NB4 (cell line): Measurements from ENCODE around the gene BRD4.

Experiments used
- MYC ChIP-seq: IDR thresholded peaks from 2 replicates; pipeline ENCODE4 v1.6.1; 2011; ENCODE audit warnings: low read depth, low read length
- POLR2A ChIP-seq: IDR thresholded peaks from 2 replicates; pipeline ENCODE4 v1.6.1; 2011; ENCODE audit warnings: mild to moderate bottlenecking; ENCODE audit not compliant: insufficient read length; ENCODE audit errors: extremely low read depth
- TF ChIP-seq, protein P1 (sequence below): IDR thresholded peaks from one replicate; pipeline ENCODE4 v1.5.1; 2012; ENCODE audit warnings: low read depth, low read length
- TF ChIP-seq, protein P2 (sequence below): IDR thresholded peaks from 2 replicates; pipeline ENCODE4 v1.6.1; 2011; ENCODE audit warnings: low read depth, low read length

DNA sequence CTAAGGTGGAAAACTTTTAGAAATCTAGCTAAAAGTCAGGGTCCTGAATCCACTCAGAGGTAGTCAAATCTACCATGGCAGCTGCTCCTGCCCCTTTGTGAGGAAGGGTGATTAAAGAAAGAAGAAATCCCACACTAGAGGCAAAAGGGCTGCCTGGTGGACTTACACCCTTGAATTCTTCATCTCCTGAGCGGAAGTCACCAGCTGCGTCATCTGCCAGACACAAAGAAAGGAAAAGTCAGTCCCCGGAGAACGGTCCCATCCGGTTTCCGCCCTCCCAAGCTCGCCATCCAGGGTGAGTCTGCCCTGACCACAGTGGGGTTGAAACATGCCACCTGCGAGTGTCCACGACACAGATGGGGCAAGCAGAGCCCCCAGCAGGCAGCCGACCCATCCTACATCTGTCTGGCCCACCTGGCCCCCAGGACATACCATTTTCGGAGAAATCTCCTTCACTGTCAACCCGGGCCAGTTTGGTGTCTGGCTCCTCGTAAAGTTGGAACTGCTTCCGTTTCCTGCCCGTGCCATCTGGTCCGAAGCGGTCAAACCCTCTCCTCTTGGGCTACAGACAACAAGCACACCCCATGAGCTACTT lies 39.5 kb upstream of the BRD4 start:
- TF ChIP-seq, protein P1, sequence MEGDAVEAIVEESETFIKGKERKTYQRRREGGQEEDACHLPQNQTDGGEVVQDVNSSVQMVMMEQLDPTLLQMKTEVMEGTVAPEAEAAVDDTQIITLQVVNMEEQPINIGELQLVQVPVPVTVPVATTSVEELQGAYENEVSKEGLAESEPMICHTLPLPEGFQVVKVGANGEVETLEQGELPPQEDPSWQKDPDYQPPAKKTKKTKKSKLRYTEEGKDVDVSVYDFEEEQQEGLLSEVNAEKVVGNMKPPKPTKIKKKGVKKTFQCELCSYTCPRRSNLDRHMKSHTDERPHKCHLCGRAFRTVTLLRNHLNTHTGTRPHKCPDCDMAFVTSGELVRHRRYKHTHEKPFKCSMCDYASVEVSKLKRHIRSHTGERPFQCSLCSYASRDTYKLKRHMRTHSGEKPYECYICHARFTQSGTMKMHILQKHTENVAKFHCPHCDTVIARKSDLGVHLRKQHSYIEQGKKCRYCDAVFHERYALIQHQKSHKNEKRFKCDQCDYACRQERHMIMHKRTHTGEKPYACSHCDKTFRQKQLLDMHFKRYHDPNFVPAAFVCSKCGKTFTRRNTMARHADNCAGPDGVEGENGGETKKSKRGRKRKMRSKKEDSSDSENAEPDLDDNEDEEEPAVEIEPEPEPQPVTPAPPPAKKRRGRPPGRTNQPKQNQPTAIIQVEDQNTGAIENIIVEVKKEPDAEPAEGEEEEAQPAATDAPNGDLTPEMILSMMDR, result no peak
- TF ChIP-seq, protein P2, sequence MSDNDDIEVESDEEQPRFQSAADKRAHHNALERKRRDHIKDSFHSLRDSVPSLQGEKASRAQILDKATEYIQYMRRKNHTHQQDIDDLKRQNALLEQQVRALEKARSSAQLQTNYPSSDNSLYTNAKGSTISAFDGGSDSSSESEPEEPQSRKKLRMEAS, result no peak
- no peak for TF ChIP-seq POLR2A
- TF ChIP-seq MYC, result no peak
